HG02571 (cell line): Measurements from ENCODE around the gene ETNPPL.
"Not testable (repeated sequence)": the region's sequence is repeated elsewhere in the genome, so short reads cannot be mapped to it uniquely, and the experiment has no call there.

ENCODE experiments used
- ATAC-seq: cut with Tn5 transposase; IDR thresholded peaks from one replicate; pipeline ENCODE4 v1.9.1; 2021; ENCODE audit warnings: mild to moderate bottlenecking, moderate library complexity; ENCODE audit not compliant: unreplicated experiment

Gene ETNPPL

DNA sequence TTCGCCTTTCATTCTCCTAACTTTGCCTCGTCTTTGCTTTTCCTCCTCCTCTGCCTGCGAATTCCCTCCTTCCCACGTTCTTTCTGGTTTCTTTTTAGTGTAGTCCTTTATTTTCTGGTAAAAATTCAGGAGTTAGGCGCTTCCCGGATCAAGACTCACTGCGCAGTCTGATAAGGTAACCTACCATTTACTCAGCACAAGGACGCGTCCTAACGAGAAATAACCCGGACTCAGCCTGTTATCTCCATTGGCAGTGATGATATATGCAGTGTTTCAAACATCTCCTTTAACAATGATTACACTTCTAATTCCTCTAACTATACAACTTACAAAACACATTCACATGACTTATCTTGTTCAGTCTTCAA lies 357 bp upstream of the ETNPPL start:
- ATAC-seq = no peak

GRCh38 chr4:108758498-108758897 lies 4.4 kb downstream of the ETNPPL start:
- ATAC-seq = no peak

DNA sequence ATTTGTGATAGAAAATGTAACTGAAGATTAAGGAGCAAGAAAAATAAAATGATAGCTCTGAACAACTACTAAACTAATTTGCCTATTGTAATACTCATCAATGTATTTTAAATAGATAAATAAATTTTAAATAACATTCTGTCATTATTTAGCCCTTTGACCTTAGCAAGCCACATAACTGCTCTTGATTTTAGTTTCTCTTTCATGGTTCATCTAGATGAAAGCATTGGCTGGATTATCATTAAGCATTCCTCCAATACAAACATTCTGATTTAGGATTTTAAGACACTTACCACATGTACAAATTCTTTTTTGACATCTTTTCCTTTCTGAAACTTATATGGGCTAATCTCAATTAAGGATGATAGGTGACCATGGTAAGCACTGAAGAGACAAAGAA lies 8.5 kb downstream of the ETNPPL start:
- ATAC-seq = no peak

- no peak for ATAC-seq
Measured at GRCh38 chr4:108751321-108751720, 11.5 kb downstream of the ETNPPL start.

DNA sequence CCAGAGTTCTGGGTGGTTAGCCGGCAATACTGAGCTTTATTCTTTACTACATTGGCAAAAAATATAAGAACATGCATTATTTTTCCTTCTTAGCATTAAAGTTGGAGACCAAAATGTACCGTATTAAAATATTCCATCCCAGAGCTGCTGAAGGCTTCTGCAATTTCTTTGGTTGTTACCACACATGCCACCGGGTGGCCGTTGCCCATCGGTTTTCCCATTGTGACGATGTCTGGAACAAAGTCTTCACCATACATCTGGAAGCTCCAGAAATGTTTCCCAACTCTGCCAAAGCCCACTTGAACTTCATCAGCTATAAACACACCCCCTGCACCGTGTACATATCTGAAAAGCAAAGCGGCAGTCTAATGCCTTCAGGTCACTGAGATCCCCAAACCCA lies 13.7 kb downstream of the ETNPPL start:
- ATAC-seq = no peak

DNA sequence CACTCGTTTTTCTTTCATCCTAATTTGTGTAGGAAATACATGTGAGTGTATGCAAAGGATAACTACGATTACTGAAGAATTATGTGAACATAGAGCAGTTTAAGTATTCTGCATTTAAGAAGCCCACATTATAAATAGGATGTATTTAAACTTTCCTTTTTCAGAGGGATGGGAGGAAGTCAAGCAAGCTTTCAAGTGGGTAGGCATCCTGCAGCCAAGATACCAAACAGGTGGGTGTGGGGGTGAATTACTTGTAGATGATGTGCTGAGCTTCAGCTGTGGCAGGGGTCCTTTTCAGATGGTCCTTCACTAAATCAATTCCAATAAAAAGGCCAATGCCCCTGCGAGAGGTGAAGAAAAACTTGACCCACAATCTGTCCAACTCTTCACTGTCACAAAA lies 16.3 kb downstream of the ETNPPL start:
- ATAC-seq = no peak

GRCh38 chr4:108744307-108744706 lies 18.5 kb downstream of the ETNPPL start:
- ATAC-seq = no peak

GRCh38 chr4:108742451-108743420 lies 20.1 kb downstream of the ETNPPL start:
- no peak for ATAC-seq

- ATAC-seq = no peak
Measured at GRCh38 chr4:108738003-108738706, 24.7 kb downstream of the ETNPPL start.

DNA sequence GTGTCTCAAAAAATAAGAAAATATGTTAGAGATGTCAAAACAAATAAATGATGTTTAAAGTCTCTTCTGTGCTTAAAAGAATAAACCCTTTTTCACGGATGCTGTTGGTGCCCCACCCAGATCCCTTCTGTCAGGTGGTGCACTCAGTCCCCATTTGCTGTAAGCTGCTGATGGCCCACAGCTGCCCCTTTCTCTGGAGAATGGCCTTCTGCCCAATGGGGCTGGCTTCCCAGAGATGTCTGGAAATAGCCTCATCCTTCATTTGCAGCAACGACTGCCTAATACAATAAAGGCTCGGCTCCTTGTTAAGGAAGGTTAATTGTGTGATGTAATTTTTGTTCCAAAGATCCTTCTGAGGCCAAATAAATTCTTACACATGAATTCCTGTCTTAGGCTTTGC lies 31.8 kb downstream of the ETNPPL start:
- ATAC-seq = no peak

DNA sequence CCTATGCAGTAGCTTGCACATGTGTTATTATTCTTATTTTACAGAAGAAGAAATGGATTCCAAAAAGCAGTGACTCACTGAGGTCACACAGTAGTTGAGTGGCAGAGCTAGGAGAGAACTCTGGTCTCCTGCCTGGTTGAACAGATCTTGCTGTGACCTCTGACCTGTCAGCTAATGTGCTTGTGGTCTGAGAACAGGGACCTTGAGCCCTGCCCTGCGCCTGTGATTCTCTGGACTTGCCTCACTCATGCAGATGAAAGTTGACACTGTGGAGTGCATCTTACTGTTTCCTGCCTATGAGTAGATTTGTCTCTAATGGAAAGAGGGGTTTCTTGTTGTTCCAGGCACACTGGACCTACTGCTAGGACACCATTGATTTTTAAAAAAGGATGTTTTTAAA lies 32.3 kb downstream of the ETNPPL start:
- no peak for ATAC-seq

DNA sequence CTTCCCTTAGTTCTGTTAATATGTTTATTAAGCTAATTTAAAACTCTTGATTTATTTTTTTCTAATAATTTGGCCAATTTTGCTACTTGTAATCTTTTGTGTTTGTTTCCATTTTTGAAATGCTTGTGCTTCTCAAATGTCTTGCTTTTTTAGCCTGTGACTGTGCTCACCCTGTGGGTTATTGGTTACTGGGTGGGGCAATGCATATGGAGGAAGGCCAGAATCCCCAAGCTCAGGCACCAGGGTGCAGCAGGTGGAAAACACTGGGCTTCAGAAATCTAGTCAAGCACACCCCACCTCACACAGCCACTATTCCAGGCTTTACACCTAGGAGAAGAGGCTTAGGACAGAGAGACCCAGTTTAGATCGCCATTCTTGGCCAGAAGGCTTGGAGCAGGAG lies 33.1 kb downstream of the ETNPPL start:
- no peak for ATAC-seq

DNA sequence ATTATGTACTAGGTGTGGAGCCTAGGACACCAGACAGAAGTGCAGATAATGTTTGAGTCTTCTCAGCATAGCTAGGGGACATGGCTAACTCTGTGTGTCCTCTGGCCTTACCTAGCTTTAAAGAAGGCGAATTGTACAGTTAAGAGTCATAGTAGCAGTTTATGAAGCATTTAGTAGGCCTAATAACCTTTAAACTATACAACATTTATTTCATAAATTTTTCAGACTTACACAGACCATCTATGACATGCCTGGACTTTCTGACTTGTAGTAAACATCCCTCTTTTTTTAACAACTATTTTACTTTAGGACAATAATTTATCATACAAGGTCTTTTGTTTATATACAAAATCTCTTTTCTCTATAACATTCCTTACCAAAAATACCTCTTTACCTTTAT lies 37.4 kb downstream of the ETNPPL start:
- no peak for ATAC-seq

DNA sequence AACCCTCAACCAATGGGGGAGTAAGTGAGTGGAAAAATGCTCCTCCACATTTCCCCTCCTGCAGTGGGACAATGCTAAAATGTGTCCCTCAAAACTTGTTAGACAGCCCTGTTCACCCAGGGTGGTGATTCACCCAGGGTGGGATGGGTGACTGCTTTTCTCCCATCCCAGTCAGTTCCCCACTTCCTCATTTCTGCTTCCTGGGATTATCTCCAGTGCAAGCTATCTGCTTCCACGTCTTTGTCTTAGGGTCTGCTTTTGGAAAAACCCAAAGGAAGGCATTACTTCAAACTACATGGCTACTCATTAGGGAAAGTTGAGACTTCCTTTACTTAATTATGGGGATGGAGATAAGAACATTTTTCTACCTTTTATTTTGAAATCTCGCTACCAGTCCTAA lies 45.5 kb downstream of the ETNPPL start:
- no peak for ATAC-seq

- ATAC-seq = no peak
Measured at GRCh38 chr4:108716340-108716739, 46.5 kb downstream of the ETNPPL start.

- ATAC-seq = no peak
Measured at GRCh38 chr4:108714880-108715279, 48.0 kb downstream of the ETNPPL start.

- not testable (repeated sequence) for ATAC-seq
Measured at GRCh38 chr4:108710578-108710977, 52.3 kb downstream of the ETNPPL start.

DNA sequence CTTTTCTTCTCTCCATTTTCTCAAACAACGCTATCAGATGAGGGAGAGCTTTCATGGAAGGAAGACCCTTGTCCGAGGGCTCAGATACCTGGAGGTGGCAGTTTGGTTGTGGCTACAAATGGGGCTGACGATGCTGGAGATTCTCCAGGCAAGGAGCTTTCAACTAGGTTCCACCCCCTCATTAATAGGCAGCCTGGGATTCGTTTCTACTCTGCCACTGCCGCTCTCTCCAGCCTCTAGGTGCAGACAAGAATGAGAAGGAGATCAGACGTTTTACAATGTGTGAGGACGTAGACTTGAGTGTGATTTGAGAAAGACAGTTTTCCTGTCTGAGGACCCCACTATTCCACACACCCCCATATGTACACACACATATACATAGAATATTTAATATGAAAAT lies 53.1 kb downstream of the ETNPPL start:
- ATAC-seq = no peak

DNA sequence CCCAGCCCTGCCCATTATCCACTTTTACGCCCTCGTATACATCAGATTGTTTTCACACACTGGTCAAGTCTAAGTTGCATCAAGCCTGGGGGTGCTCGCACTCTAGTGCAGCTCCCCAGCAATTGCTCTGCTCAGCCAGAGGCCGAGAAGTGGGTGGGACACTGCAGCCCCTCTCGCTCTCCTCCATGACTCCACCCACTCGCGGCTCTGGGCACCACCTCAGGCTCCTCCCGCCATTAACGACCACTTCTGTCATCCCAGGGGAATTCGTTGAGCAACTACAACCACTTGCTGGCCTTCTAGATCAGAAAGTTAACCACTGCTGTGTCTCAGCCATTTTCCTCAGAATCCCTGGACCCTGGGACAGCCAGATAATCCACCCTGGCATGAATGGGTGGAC lies 53.6 kb downstream of the ETNPPL start:
- no peak for ATAC-seq

DNA sequence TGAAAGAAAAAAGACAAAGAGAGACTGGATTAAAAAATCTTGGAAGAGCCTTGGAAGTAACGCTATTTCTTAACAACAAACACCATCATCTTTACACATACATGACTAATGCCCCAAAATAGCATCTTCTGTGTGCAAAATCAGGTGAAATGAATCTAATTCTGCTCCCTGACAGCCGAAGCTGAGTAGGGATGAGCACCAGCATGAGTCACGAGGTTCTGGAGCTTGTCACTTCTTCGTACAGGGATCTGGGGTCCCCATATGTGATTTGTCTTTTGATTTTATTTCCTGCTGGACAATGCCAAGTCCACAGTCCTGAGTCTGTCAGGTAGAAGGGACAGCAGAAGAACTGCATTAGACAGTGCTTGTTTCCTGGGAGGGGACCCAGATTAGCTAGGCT lies 56.6 kb downstream of the ETNPPL start:
- ATAC-seq = no peak

- ATAC-seq = no peak
Measured at GRCh38 chr4:108703966-108704365, 58.9 kb downstream of the ETNPPL start.

DNA sequence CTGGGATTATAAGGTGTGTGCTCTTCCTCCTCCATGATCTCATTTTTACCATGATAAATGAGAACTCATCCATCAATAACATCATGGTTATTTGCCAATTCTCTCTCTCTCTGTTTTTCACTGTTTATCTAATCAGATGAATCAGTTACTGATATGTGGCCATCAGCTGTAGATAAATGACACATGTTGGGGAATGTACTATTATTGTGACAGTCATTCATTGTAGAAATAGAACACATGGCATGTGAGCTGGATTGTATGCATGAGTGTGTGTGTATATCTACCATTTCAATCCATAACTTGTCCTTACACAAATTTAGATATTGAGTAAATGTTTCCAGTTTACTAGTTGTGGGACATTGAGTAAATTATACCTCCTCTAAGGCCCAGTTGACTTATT lies 59.5 kb downstream of the ETNPPL start:
- no peak for ATAC-seq
